Activated B cell treated with CpG ODN at 0.5 μM for 24 hours (primary cell): ENCODE measurements around the gene PHACTR3. TPM values are rescaled to one million over a fixed set of nuclear protein-coding genes. Genes with fewer than 3 reads are reported as not detected.

Source experiments
- ATAC-seq: fragments of 200-7000 bp; cut with Tn5 transposase; one replicate; pipeline ENCODE4 v1.10.0; 2021; ENCODE audit warnings: low read depth, mild to moderate bottlenecking, moderate library complexity
- CTCF ChIA-PET: fragments of 350-600 bp; sonication (Branson Sonifier 250); formaldehyde crosslinking; loops from one replicate; lab custom pipeline; 2021; ENCODE audit warnings: antibody characterized with exemption; lab: Charles Lee
- POLR2A ChIA-PET: fragments of 350-600 bp; sonication (Branson Sonifier 250); formaldehyde crosslinking; loops from one replicate; lab custom pipeline; 2021; ENCODE audit warnings: antibody characterized with exemption; lab: Charles Lee
- DNase-seq: peaks from one replicate; pipeline ENCODE4 v3.0.0; 2022
- H3K27ac Mint-ChIP-seq: one replicate; pipeline ENCODE4 v1.8.0; 2020; ENCODE audit warnings: mixed read lengths
- H3K27me3 Mint-ChIP-seq: one replicate; pipeline ENCODE4 v1.8.0; 2021; ENCODE audit warnings: mixed read lengths
- H3K36me3 Mint-ChIP-seq: one replicate; pipeline ENCODE4 v1.8.0; 2021; ENCODE audit warnings: low read depth, mixed read lengths
- H3K4me1 Mint-ChIP-seq: one replicate; pipeline ENCODE4 v1.8.0; 2021; ENCODE audit warnings: mixed read lengths
- H3K4me3 Mint-ChIP-seq: one replicate; pipeline ENCODE4 v1.8.0; 2020; ENCODE audit warnings: mild to moderate bottlenecking, mixed read lengths
- H3K9me3 Mint-ChIP-seq: one replicate; pipeline ENCODE4 v1.8.0; 2020; ENCODE audit warnings: mixed read lengths
- intact Hi-C: fragments of 100-400 bp; cut with micrococcal nuclease; formaldehyde crosslinking; loops from one replicate; pipeline ENCODE4 v1.15.1; 2024
- total RNA-seq: library from RNA; stranded (reverse); gene quantifications from 2 replicates; pipeline ENCODE4 v1.2.3, GENCODE V29; 2022
- TF ChIP-seq, protein P1 (sequence below): fragments of 200-600 bp; IDR thresholded peaks from one replicate; pipeline ENCODE4 v1.8.0; 2022; ENCODE audit warnings: antibody characterized with exemption, mild to moderate bottlenecking

Gene PHACTR3
- total RNA-seq, 1 donor from 2014 or later: not detected

DNA sequence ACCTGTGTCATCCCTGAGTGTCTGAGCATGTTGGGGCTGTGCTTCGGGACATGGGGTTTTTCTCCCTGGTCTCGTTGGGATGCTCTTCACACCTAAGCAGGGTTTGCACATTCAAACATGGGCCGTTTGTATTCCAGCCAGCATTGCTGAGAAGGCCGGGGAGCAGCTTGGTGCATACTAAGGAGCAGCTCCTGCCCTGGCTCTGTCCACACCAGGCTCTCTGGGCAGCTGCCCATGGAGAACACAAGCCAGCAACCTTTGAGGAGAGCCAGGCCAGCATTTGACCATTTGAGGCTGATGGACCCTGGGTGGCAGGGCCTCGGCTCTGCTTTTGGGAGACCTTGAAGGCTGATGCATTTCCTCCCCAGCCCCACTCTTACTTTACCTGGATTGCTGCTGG lies 92.1 kb downstream of the PHACTR3 start:
- Mint-ChIP-seq H3K4me3 (no peak overlapping the region), H3K9me3 (no peaks in the 10 kb centered on the region), H3K27me3 (peaks cover 4% of the 10 kb centered on the region), H3K27ac (no peak overlapping the region), H3K36me3 (no peaks in the 10 kb centered on the region), H3K4me1 (no peaks in the 10 kb centered on the region)
- intact Hi-C loops: no loop called here
- TF ChIP-seq, protein P1, sequence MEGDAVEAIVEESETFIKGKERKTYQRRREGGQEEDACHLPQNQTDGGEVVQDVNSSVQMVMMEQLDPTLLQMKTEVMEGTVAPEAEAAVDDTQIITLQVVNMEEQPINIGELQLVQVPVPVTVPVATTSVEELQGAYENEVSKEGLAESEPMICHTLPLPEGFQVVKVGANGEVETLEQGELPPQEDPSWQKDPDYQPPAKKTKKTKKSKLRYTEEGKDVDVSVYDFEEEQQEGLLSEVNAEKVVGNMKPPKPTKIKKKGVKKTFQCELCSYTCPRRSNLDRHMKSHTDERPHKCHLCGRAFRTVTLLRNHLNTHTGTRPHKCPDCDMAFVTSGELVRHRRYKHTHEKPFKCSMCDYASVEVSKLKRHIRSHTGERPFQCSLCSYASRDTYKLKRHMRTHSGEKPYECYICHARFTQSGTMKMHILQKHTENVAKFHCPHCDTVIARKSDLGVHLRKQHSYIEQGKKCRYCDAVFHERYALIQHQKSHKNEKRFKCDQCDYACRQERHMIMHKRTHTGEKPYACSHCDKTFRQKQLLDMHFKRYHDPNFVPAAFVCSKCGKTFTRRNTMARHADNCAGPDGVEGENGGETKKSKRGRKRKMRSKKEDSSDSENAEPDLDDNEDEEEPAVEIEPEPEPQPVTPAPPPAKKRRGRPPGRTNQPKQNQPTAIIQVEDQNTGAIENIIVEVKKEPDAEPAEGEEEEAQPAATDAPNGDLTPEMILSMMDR: no peak
- ATAC-seq (no peak), DNase-seq (no peak)
- CTCF ChIA-PET: no interaction called here
- POLR2A ChIA-PET: no interaction called here

DNA sequence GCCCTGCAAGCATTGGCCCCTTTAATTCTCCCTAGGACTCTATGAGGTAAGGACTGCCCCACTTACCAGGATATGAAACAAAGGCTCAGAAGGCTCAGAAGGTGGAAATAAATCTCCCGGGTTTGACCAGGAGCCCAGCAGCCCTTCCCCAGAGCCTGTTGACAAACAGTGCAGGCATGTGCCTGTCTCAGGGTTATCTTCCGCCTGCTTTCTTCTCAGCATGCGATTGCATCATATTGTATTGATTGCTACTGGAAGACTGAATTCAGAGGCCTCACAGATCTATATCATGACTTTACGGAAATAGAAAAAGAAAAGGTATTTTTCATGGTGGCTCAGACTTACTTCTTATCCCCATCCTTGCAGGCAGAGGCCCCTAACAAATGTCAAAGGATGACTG lies 92.7 kb downstream of the PHACTR3 start:
- H3K4me1 Mint-ChIP-seq: no peaks in the 10 kb centered on the region
- ATAC-seq: no peak
- intact Hi-C loops: no loop called here
- no peak for DNase-seq
- TF ChIP-seq, protein P1: no peak
- H3K4me3 Mint-ChIP-seq: no peak overlapping the region
- H3K27ac Mint-ChIP-seq: no peak overlapping the region
- POLR2A ChIA-PET: no interaction called here
- H3K9me3 Mint-ChIP-seq: no peaks in the 10 kb centered on the region
- no peaks in the 10 kb centered on the region for H3K36me3 Mint-ChIP-seq
- H3K27me3 Mint-ChIP-seq: peaks cover 3% of the 10 kb centered on the region
- CTCF ChIA-PET: no interaction called here

DNA sequence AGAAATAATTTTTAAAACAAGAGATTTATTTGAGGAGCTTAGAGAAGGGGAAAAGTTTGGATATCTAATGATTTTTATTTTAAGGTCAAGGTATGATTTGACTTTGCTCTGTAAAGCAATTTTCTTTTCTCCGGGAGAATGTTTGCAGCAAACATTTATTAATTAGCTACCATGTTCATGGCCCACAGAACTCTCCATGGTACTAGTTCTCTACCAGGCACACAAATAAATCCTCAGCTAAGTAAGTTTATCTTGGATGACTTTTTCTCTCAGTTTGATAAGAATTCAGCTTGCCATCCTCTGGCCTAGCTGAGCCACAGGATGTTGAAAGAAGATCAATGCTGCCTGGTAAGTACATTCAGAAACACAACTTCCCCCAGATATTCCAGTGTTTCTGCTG lies 94.3 kb downstream of the PHACTR3 start:
- ChIA-PET CTCF (no interaction called here), POLR2A (no interaction called here)
- ATAC-seq (no peak), DNase-seq (no peak)
- Mint-ChIP-seq H3K27me3 (no peaks in the 10 kb centered on the region), H3K36me3 (no peaks in the 10 kb centered on the region), H3K4me3 (no peak overlapping the region), H3K27ac (no peak overlapping the region), H3K4me1 (no peaks in the 10 kb centered on the region), H3K9me3 (no peaks in the 10 kb centered on the region)
- TF ChIP-seq, protein P1: no peak
- intact Hi-C loops: no loop called here

DNA sequence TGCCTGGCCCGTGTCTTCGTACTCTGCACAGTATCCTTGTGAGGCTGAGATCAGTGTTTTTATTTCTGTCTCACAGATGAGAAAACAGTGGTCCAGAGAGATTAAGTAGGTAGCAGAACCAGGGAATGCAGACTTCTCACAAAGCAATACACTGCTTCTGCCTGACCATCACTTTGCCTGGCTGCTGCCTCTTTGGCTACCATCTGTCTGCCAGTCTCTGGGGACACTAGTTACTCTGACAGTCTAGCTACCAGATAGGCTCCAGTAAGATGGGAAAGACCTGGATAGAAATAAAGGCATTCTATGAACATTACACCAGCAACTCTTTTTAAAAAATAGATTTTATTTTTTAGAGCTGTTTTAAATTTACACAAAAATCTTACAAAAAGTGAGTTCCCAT lies 96.9 kb downstream of the PHACTR3 start:
- DNase-seq (no peak), ATAC-seq (no peak)
- CTCF ChIA-PET: no interaction called here
- H3K4me3 Mint-ChIP-seq: no peak overlapping the region
- no peaks in the 10 kb centered on the region for H3K9me3 Mint-ChIP-seq
- TF ChIP-seq, protein P1: no peak
- no peaks in the 10 kb centered on the region for H3K4me1 Mint-ChIP-seq
- no peaks in the 10 kb centered on the region for H3K36me3 Mint-ChIP-seq
- POLR2A ChIA-PET: no interaction called here
- intact Hi-C loops: no loop called here
- H3K27ac Mint-ChIP-seq: no peak overlapping the region
- H3K27me3 Mint-ChIP-seq: no peaks in the 10 kb centered on the region

DNA sequence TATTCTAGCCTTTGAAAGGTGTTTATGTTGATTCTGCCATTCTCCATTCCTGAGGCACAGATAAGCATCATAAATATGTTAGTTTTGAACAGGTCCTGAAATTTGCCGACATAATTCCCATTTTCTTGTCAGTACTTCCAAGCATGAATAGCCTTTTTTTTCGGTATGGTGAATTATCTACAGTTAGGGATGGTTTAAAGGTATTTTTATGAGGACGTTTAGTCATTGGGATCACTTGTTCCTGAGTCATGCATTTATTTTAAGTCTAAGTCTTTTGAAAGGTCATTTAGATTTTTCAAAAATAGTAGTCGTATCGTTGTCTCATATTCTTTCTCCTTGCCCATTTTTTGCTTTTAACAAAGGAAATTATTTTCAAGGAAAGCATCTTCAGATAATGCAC lies 98.7 kb downstream of the PHACTR3 start:
- intact Hi-C loops: no loop called here
- peaks cover 2% of the 10 kb centered on the region for H3K9me3 Mint-ChIP-seq
- TF ChIP-seq, protein P1: no peak
- POLR2A ChIA-PET: no interaction called here
- H3K27ac Mint-ChIP-seq: no peak overlapping the region
- CTCF ChIA-PET: no interaction called here
- ATAC-seq: no peak
- H3K4me3 Mint-ChIP-seq: no peak overlapping the region
- no peaks in the 10 kb centered on the region for H3K36me3 Mint-ChIP-seq
- H3K27me3 Mint-ChIP-seq: peaks cover 1% of the 10 kb centered on the region
- DNase-seq: no peak
- no peaks in the 10 kb centered on the region for H3K4me1 Mint-ChIP-seq
